Endothelial cell of umbilical vein (primary cell): ENCODE results near the gene C1orf159. TPM values are rescaled to one million over a fixed set of nuclear protein-coding genes. Genes with fewer than 3 reads are reported as not detected.

Source experiments
- BruUV-seq: library from RNA; stranded (reverse); fragments of 400-500 nt; replicated peaks from 2 replicates; lab custom pipeline; 2021; lab: Mats Ljungman, UMichigan
- CTCF ChIA-PET: fragments of 300-600, 350-600 bp; sonication (Branson Sonifier 250); formaldehyde crosslinking; loops from one replicate; lab custom pipeline; 2021; ENCODE audit warnings: antibody characterized with exemption, inconsistent platforms; lab: Charles Lee
- POLR2A ChIA-PET: fragments of 300-600, 350-600 bp; sonication (Branson Sonifier 250); formaldehyde crosslinking; loops from one replicate; lab custom pipeline; 2021; ENCODE audit warnings: antibody characterized with exemption, inconsistent platforms; lab: Charles Lee
- DNase-seq: peaks from one replicate; pipeline ENCODE4 v3.0.0-alpha.2; 2011; ENCODE audit warnings: low read depth, low spot score
- FAIRE-seq: peaks from 2 replicates; lab custom pipeline; 2011; peaks lifted over from hg19 to GRCh38; lab: Jason Lieb, UNC
- H2AFZ ChIP-seq: 2 replicates; pipeline ENCODE4 v1.6.0; 2012; ENCODE audit warnings: low read depth, low read length, control low read depth, inconsistent platforms
- H3K27ac ChIP-seq: 2 replicates; pipeline ENCODE4 v1.5.1; 2011; ENCODE audit warnings: low read depth, mild to moderate bottlenecking, control low read depth, low read length, moderate library complexity; ENCODE audit not compliant: insufficient read depth
- H3K27me3 ChIP-seq, 2 experiments: 2 replicates each; pipeline versions ENCODE4 v1.6.0 to v1.6.1; 2011; ENCODE audit warnings: low read length in 2 of 2, mixed read lengths in 1 of 2; ENCODE audit not compliant: control insufficient read depth in 2 of 2, insufficient read depth in 2 of 2
- H3K36me3 ChIP-seq, 2 experiments: 2 replicates in 1 of 2; 3 replicates in 1 of 2; pipeline ENCODE4 v1.5.1; 2011; ENCODE audit warnings: low read length in 2 of 2, mild to moderate bottlenecking in 1 of 2, moderate library complexity in 1 of 2; ENCODE audit not compliant: control insufficient read depth in 2 of 2, insufficient read depth in 2 of 2; ENCODE audit errors: extremely low read depth in 1 of 2
- H3K4me1 ChIP-seq: 3 replicates; pipeline ENCODE4 v1.5.1; 2011; ENCODE audit warnings: mild to moderate bottlenecking, low read length; ENCODE audit not compliant: control insufficient read depth, insufficient read depth; ENCODE audit errors: extremely low read depth
- H3K4me2 ChIP-seq: 2 replicates; pipeline ENCODE4 v1.6.1; 2011; ENCODE audit warnings: low read length, control low read depth, mixed read lengths; ENCODE audit not compliant: insufficient read depth
- H3K4me3 ChIP-seq, 3 experiments: fragments of 200-600 bp in 1 of 3; sonication (generic), shearing (Covaris generic) in 1 of 3; replicated peaks in 1 of 3; 2 replicates each; pipeline ENCODE4 v1.5.1; 2011 to 2016; ENCODE audit warnings: control low read depth in 3 of 3, low read length in 3 of 3, mild to moderate bottlenecking in 2 of 3, inconsistent platforms in 1 of 3, low read depth in 1 of 3, moderate library complexity in 1 of 3; ENCODE audit not compliant: insufficient read depth in 1 of 3
- H3K79me2 ChIP-seq: 2 replicates; pipeline ENCODE4 v1.6.0; 2012; ENCODE audit warnings: low read length, inconsistent platforms; ENCODE audit not compliant: control insufficient read depth, insufficient read depth
- H3K9ac ChIP-seq: replicated peaks from 2 replicates; pipeline ENCODE3; 2011; ENCODE audit warnings: low read length, control low read depth; ENCODE audit not compliant: insufficient read depth; ENCODE audit errors: extremely low read depth
- H3K9me1 ChIP-seq: replicated peaks from 3 replicates; pipeline ENCODE4 v1.6.0; 2011; ENCODE audit warnings: mild to moderate bottlenecking, low read length; ENCODE audit not compliant: control insufficient read depth, insufficient read depth; ENCODE audit errors: extremely low read depth
- H3K9me3 ChIP-seq: replicated peaks from 2 replicates; pipeline ENCODE4 v1.5.1; 2012; ENCODE audit warnings: low read length, inconsistent platforms; ENCODE audit not compliant: control insufficient read depth, insufficient read depth
- H4K20me1 ChIP-seq: replicated peaks from 2 replicates; pipeline ENCODE3; 2011; ENCODE audit warnings: mild to moderate bottlenecking, low read length; ENCODE audit not compliant: control insufficient read depth, insufficient read depth; ENCODE audit errors: extremely low read depth
- CTCF ChIP-seq, 2 donors: IDR thresholded peaks; 1 replicate in 1 of 2; 2 replicates in 1 of 2; pipeline ENCODE4 v1.5.1; 2011; ENCODE audit warnings: low read length in 2 of 2, mild to moderate bottlenecking in 2 of 2, moderate library complexity in 2 of 2, control low read depth in 1 of 2, inconsistent platforms in 1 of 2, low read depth in 1 of 2; ENCODE audit not compliant: insufficient read depth in 1 of 2; ENCODE audit errors: extremely low read depth in 1 of 2
- EZH2 ChIP-seq: IDR thresholded peaks from 2 replicates; pipeline ENCODE4 v1.6.1; 2012; ENCODE audit warnings: borderline replicate concordance, low read depth, mild to moderate bottlenecking, moderate library complexity, low read length, inconsistent platforms; ENCODE audit not compliant: severe bottlenecking
- FOS ChIP-seq: IDR thresholded peaks from 2 replicates; pipeline ENCODE4 v1.6.1; 2011; ENCODE audit warnings: mild to moderate bottlenecking, low read length, moderate library complexity, borderline replicate concordance; ENCODE audit not compliant: insufficient read depth
- GATA2 ChIP-seq: IDR thresholded peaks from 2 replicates; pipeline ENCODE4 v1.7.0; 2011; ENCODE audit warnings: low read depth, mild to moderate bottlenecking, moderate library complexity, mixed read lengths, low read length; ENCODE audit not compliant: insufficient read length, insufficient read depth
- JUN ChIP-seq: IDR thresholded peaks from 2 replicates; pipeline ENCODE4 v1.6.1; 2011; ENCODE audit warnings: borderline replicate concordance, low read depth; ENCODE audit not compliant: insufficient read length, insufficient read depth
- MAX ChIP-seq: IDR thresholded peaks from 2 replicates; pipeline ENCODE4 v1.6.1; 2011; ENCODE audit not compliant: insufficient read depth, insufficient read length
- POLR2A ChIP-seq: IDR thresholded peaks from 2 replicates; pipeline ENCODE4 v1.6.1; 2012; ENCODE audit warnings: low read depth, mild to moderate bottlenecking, control low read depth, low read length
- dilution Hi-C: fragments of 300-500 bp; cut with MboI; formaldehyde crosslinking; loops from one replicate; pipeline ENCODE4 v1.15.0; 2019; ENCODE audit warnings: low sequenced_read_pairs; ENCODE audit not compliant: extremely low pct_ligation_motif_present
- intact Hi-C: fragments of 100-400 bp; cut with micrococcal nuclease; formaldehyde crosslinking; loops from one replicate; pipeline ENCODE4 v1.10.0; 2022
- polyA plus RNA-seq, 4 experiments: library from polyadenylated mRNA; depleted of rRNA in 3 of 4; stranded (reverse) in 3 of 4; unstranded in 1 of 4; fragments of >200 nt; gene quantifications; 2 replicates each; pipeline versions ENCODE4 v1.2.1 to v1.2.3, GENCODE V29; 2011 to 2012; ENCODE audit warnings: missing spikeins in 1 of 4
- total RNA-seq: library from RNA; stranded (reverse); gene quantifications from 2 replicates; pipeline ENCODE4 v1.2.3, GENCODE V29; 2021

C1orf159 gene
- total and polyA plus RNA-seq, 2 donors (not counting 3 experiments of a cell fraction or from before 2014, with no cell fraction given), result 16.1 to 20.1 TPM

- no peaks in the 10 kb centered on the region for H4K20me1 ChIP-seq
- CTCF ChIA-PET, result no interaction called here
- H3K79me2 ChIP-seq, result no peaks in the 10 kb centered on the region
- FAIRE-seq (no peak), DNase-seq (no peak)
- H3K9me3 ChIP-seq, result no peaks in the 10 kb centered on the region
- no peak overlapping the region for H3K4me2 ChIP-seq
- intact Hi-C loops, result loop anchor here (1.0 kb wide), 1 partner anchor 109 kb away; the partner anchor contains the start of gene NOC2L
- no peaks in the 10 kb centered on the region for H3K9me1 ChIP-seq
- H3K36me3 ChIP-seq, result no peaks in the 10 kb centered on the region
- peak overlapping the region in 1 of 3 experiments; percentile 41 for H3K4me3 ChIP-seq
- no TSS peak for BruUV-seq
- TF ChIP-seq EZH2 (no peak), POLR2A (no peak), CTCF (IDR thresholded peaks at IDR 0.05; ENCODE audit: extremely low read depth in 1 of 2, insufficient read depth in 1 of 2, low read depth in 1 of 2, low read length in 2 of 2) (no peak), GATA2 (no peak), MAX (no peak), JUN (no peak), FOS (no peak)
- dilution Hi-C loops, result no loop called here
- POLR2A ChIA-PET, result no interaction called here
- no peaks in the 10 kb centered on the region for H3K27me3 ChIP-seq
- H3K9ac ChIP-seq, result no peak overlapping the region
- no peak overlapping the region for H3K27ac ChIP-seq
- H2AFZ ChIP-seq, result no peak overlapping the region
- peaks cover 6% of the 10 kb centered on the region for H3K4me1 ChIP-seq
These were observed 47.3 kb downstream of the C1orf159 start for GRCh38 chr1:1068517-1069055.
